Lower leg skin (tissue), 3 donors: Measurements from ENCODE around the gene SLC22A14.

Experiments used
- POLR2A ChIP-seq, 2 donors: fragments of 450-650 bp; IDR thresholded peaks; one replicate each; pipeline ENCODE4 v1.6.1; 2016 to 2017; ENCODE audit warnings: antibody characterized with exemption in 2 of 2, mild to moderate bottlenecking in 1 of 2, moderate library complexity in 1 of 2
- TF ChIP-seq, protein P1 (sequence below), 3 donors: fragments of 450-650 bp; IDR thresholded peaks; one replicate each; pipeline ENCODE4 v1.5.1; 2016; ENCODE audit warnings: antibody characterized with exemption in 3 of 3, mild to moderate bottlenecking in 3 of 3, moderate library complexity in 2 of 3

DNA sequence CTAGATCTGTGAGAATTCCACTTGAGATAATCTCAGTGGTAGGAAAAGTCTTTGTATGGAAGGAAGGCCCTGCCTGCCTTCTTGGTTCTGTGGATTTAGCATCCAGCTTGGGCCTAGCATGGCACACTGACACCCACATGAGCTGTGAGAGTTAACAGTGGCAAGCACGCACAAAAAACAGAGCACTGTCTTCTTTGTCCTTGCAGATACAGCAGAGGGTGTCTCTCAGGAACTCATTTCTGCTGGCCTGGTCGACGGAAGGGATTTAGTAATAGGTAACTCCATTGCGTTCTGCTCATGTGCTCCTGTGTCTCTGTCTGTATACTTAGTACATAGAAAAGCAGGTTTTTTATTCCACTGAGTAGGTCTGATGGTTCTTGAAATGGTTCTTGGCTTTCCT lies 30.9 kb upstream of the SLC22A14 start:
- TF ChIP-seq, protein P1, sequence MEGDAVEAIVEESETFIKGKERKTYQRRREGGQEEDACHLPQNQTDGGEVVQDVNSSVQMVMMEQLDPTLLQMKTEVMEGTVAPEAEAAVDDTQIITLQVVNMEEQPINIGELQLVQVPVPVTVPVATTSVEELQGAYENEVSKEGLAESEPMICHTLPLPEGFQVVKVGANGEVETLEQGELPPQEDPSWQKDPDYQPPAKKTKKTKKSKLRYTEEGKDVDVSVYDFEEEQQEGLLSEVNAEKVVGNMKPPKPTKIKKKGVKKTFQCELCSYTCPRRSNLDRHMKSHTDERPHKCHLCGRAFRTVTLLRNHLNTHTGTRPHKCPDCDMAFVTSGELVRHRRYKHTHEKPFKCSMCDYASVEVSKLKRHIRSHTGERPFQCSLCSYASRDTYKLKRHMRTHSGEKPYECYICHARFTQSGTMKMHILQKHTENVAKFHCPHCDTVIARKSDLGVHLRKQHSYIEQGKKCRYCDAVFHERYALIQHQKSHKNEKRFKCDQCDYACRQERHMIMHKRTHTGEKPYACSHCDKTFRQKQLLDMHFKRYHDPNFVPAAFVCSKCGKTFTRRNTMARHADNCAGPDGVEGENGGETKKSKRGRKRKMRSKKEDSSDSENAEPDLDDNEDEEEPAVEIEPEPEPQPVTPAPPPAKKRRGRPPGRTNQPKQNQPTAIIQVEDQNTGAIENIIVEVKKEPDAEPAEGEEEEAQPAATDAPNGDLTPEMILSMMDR (IDR thresholded peaks at IDR 0.05) = no peak
- no peak for TF ChIP-seq POLR2A (IDR thresholded peaks at IDR 0.05)
